ENCODE results near the gene PSME3.
"Not testable (repeated sequence)": the region's sequence is repeated elsewhere in the genome, so short reads cannot be mapped to it uniquely, and the experiment has no call there.

The PSME3 gene

GRCh38 chr17:42853968-42854790 lies 21.0 kb downstream of the PSME3 start:
- Histone ChIP-seq H3K36me3 (ENCODE audit: low read length) (no peaks in the 10 kb centered on the region), H3K4me2 (ENCODE audit: low read depth, low read length, poor library complexity, severe bottlenecking) (no peak overlapping the region), H3K27me3 (ENCODE audit: low read length) (no peaks in the 10 kb centered on the region), H4K20me1 (ENCODE audit: low read depth, low read length) (no peaks in the 10 kb centered on the region), H3K9ac (ENCODE audit: low read length) (no peak overlapping the region), H3F3A (ENCODE audit: insufficient read depth) (no peaks in the 10 kb centered on the region), H3K79me2 (ENCODE audit: insufficient read depth, low read length) (no peaks in the 10 kb centered on the region), H3K9me2 (replicated peaks; ENCODE audit: insufficient read depth, low read length) (no peaks in the 10 kb centered on the region), H2AFZ (ENCODE audit: low read depth, low read length, severe bottlenecking) (no peak overlapping the region), H3K4me3 (ENCODE audit: insufficient read depth, low read length, poor library complexity, severe bottlenecking) (no peak overlapping the region), H3K27ac (ENCODE audit: low read depth, low read length) (no peak overlapping the region), H3K9me3 (ENCODE audit: insufficient read depth, low read length) (no peaks in the 10 kb centered on the region)
- TF ChIP-seq, protein P1, sequence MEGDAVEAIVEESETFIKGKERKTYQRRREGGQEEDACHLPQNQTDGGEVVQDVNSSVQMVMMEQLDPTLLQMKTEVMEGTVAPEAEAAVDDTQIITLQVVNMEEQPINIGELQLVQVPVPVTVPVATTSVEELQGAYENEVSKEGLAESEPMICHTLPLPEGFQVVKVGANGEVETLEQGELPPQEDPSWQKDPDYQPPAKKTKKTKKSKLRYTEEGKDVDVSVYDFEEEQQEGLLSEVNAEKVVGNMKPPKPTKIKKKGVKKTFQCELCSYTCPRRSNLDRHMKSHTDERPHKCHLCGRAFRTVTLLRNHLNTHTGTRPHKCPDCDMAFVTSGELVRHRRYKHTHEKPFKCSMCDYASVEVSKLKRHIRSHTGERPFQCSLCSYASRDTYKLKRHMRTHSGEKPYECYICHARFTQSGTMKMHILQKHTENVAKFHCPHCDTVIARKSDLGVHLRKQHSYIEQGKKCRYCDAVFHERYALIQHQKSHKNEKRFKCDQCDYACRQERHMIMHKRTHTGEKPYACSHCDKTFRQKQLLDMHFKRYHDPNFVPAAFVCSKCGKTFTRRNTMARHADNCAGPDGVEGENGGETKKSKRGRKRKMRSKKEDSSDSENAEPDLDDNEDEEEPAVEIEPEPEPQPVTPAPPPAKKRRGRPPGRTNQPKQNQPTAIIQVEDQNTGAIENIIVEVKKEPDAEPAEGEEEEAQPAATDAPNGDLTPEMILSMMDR (IDR thresholded peaks at IDR 0.05; ENCODE audit: insufficient read depth, low read length, poor library complexity, severe bottlenecking): no peak
- TF ChIP-seq EZH2phosphoT487 (conservative IDR thresholded peaks at IDR 0.05; ENCODE audit: low read length): no peak

GRCh38 chr17:42855048-42855596 lies 21.9 kb downstream of the PSME3 start:
- H3K79me2 ChIP-seq (ENCODE audit: insufficient read depth, low read length): no peaks in the 10 kb centered on the region
- no peaks in the 10 kb centered on the region for H3F3A ChIP-seq (ENCODE audit: insufficient read depth)
- no peak overlapping the region for H3K27ac ChIP-seq (ENCODE audit: low read depth, low read length)
- no peaks in the 10 kb centered on the region for H3K36me3 ChIP-seq (ENCODE audit: low read length)
- no peak overlapping the region for H3K9ac ChIP-seq (ENCODE audit: low read length)
- TF ChIP-seq EZH2phosphoT487 (conservative IDR thresholded peaks at IDR 0.05; ENCODE audit: low read length): no peak
- TF ChIP-seq, protein P1 (IDR thresholded peaks at IDR 0.05; ENCODE audit: insufficient read depth, low read length, poor library complexity, severe bottlenecking): no peak
- no peak overlapping the region for H2AFZ ChIP-seq (ENCODE audit: low read depth, low read length, severe bottlenecking)
- H3K27me3 ChIP-seq (ENCODE audit: low read length): no peaks in the 10 kb centered on the region
- no peaks in the 10 kb centered on the region for H3K9me3 ChIP-seq (ENCODE audit: insufficient read depth, low read length)
- H3K4me3 ChIP-seq (ENCODE audit: insufficient read depth, low read length, poor library complexity, severe bottlenecking): no peak overlapping the region
- H3K9me2 ChIP-seq (replicated peaks; ENCODE audit: insufficient read depth, low read length): no peaks in the 10 kb centered on the region
- H4K20me1 ChIP-seq (ENCODE audit: low read depth, low read length): no peaks in the 10 kb centered on the region
- no peak overlapping the region for H3K4me2 ChIP-seq (ENCODE audit: low read depth, low read length, poor library complexity, severe bottlenecking)

GRCh38 chr17:42856093-42856492 lies 22.9 kb downstream of the PSME3 start:
- H3K9me3 ChIP-seq (ENCODE audit: insufficient read depth, low read length); H3K4me2 ChIP-seq (ENCODE audit: low read depth, low read length, poor library complexity, severe bottlenecking); H4K20me1 ChIP-seq (ENCODE audit: low read depth, low read length); H3K27me3 ChIP-seq (ENCODE audit: low read length); H3K9ac ChIP-seq (ENCODE audit: low read length); H2AFZ ChIP-seq (ENCODE audit: low read depth, low read length, severe bottlenecking); H3K9me2 ChIP-seq (replicated peaks; ENCODE audit: insufficient read depth, low read length); H3K36me3 ChIP-seq (ENCODE audit: low read length); H3K27ac ChIP-seq (ENCODE audit: low read depth, low read length); H3K79me2 ChIP-seq (ENCODE audit: insufficient read depth, low read length); H3F3A ChIP-seq (ENCODE audit: insufficient read depth); H3K4me3 ChIP-seq (ENCODE audit: insufficient read depth, low read length, poor library complexity, severe bottlenecking): not testable (repeated sequence)

DNA sequence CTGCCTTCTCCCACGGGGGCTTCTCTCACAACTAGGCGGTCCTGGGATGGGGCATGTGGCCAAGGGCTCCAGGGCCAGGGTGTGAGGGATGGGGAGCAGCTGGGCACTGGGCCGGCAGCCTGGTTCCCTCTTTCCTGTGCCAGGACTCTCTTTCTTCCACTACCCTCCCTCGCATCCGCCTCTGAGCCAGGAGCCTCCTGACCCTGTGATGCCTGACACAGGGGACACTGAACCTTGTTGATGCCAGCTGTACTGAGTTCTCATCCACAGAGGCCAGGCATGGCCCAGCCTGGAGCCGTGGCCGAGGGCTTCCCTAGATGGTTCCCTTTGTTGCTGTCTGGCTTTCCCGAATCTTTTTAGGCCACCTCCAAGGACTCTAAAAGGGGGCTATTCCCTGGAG lies 23.3 kb downstream of the PSME3 start:
- not testable (repeated sequence) for H3K9me3 ChIP-seq (ENCODE audit: insufficient read depth, low read length); H3K79me2 ChIP-seq (ENCODE audit: insufficient read depth, low read length); H3K27ac ChIP-seq (ENCODE audit: low read depth, low read length); H4K20me1 ChIP-seq (ENCODE audit: low read depth, low read length); H3K27me3 ChIP-seq (ENCODE audit: low read length); H3K9me2 ChIP-seq (replicated peaks; ENCODE audit: insufficient read depth, low read length); H3K4me2 ChIP-seq (ENCODE audit: low read depth, low read length, poor library complexity, severe bottlenecking); H3K36me3 ChIP-seq (ENCODE audit: low read length); H2AFZ ChIP-seq (ENCODE audit: low read depth, low read length, severe bottlenecking); H3F3A ChIP-seq (ENCODE audit: insufficient read depth); H3K4me3 ChIP-seq (ENCODE audit: insufficient read depth, low read length, poor library complexity, severe bottlenecking); H3K9ac ChIP-seq (ENCODE audit: low read length)

Measured in SU-DHL-6 (cell line).